ENCODE results near the gene LHX2. TPM values are rescaled to one million over a fixed set of nuclear protein-coding genes. Genes with fewer than 3 reads are reported as not detected.
A peak's percentile ranks its signal among the peaks of the same experiment; 100 is the strongest.

LHX2 gene
- total RNA-seq, 2 donors from 2014 or later = not detected

DNA sequence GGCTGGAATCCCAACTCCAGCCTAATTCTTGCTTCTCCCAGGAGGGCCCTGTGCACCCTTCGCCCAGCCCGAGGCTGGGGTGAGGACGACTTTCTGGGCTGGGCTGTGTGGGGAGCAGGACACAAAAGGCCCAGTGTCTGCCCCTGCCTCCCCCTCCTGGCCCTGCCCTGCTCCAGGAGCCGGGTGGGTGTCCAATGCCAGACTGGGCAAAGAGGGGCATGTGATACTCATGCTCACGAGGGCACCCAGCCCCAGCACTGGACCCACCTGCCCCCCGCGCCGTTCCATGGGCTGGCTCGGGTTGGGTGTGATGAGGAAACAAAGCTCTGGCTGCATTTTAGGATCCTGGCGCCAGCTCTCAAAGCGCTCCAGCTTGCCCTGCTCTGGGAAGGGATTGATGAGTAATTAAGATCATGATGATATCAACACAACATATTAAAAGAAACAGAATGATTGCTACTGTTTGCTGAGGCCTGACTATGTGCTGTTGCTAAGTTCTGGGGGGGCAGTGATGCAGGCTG, 30.7 kb downstream of the LHX2 start:
- H3K9me3 ChIP-seq = no peaks in the 10 kb centered on the region
- intact Hi-C loops (cut with DNase I) = no loop called here
- ATAC-seq (no peak), DNase-seq (no peak)
- H3K4me1 ChIP-seq = peaks cover 21% of the 10 kb centered on the region
- TF ChIP-seq, protein P1, sequence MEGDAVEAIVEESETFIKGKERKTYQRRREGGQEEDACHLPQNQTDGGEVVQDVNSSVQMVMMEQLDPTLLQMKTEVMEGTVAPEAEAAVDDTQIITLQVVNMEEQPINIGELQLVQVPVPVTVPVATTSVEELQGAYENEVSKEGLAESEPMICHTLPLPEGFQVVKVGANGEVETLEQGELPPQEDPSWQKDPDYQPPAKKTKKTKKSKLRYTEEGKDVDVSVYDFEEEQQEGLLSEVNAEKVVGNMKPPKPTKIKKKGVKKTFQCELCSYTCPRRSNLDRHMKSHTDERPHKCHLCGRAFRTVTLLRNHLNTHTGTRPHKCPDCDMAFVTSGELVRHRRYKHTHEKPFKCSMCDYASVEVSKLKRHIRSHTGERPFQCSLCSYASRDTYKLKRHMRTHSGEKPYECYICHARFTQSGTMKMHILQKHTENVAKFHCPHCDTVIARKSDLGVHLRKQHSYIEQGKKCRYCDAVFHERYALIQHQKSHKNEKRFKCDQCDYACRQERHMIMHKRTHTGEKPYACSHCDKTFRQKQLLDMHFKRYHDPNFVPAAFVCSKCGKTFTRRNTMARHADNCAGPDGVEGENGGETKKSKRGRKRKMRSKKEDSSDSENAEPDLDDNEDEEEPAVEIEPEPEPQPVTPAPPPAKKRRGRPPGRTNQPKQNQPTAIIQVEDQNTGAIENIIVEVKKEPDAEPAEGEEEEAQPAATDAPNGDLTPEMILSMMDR (IDR thresholded peaks at IDR 0.05) = no peak
- TF ChIP-seq POLR2A (IDR thresholded peaks at IDR 0.05) = no peak
- H3K36me3 ChIP-seq (replicated peaks in 1 of 2; ENCODE audit: insufficient read depth in 1 of 2, low read depth in 2 of 2) = no peaks in the 10 kb centered on the region
- 26 to 38% methylated on average over 8 of the region's 11 CpGs for WGBS, 2 donors
- H3K4me3 ChIP-seq = no peak overlapping the region
- no peak overlapping the region for H3K27ac ChIP-seq
- peaks cover 0 to 21% of the 10 kb centered on the region in 2 donors for H3K27me3 ChIP-seq

DNA sequence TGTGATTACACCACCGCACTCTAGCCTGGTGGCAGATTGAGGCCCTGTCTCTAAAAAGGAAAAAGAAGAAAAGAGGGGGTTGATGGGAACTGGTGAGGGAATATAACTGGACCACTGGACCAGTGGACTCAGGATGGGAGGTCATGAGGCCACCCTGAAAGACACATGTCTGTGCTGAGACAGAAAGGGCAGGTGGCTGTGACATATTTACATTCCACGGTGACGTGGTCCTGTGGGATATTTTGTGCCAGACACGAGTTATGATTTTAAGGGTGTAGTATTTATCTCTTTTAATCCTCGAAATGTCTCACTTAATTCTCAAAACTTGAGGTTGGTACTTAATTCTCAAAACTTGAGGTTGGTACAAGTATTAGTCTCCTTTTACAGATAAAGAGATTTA, 32.9 kb downstream of the LHX2 start:
- H3K9me3 ChIP-seq = no peaks in the 10 kb centered on the region
- intact Hi-C loops (cut with DNase I) = no loop called here
- peaks cover 0 to 21% of the 10 kb centered on the region in 2 donors for H3K27me3 ChIP-seq
- WGBS, 2 donors = 51 to 53% methylated on average over 5 of the region's 5 CpGs
- H3K27ac ChIP-seq = no peak overlapping the region
- peaks cover 21% of the 10 kb centered on the region for H3K4me1 ChIP-seq
- H3K4me3 ChIP-seq = no peak overlapping the region
- no peak for ATAC-seq
- TF ChIP-seq POLR2A (IDR thresholded peaks at IDR 0.05) = no peak
- TF ChIP-seq, protein P1 (IDR thresholded peaks at IDR 0.05) = no peak
- DNase-seq = no peak
- no peaks in the 10 kb centered on the region for H3K36me3 ChIP-seq (replicated peaks in 1 of 2; ENCODE audit: insufficient read depth in 1 of 2, low read depth in 2 of 2)

DNA sequence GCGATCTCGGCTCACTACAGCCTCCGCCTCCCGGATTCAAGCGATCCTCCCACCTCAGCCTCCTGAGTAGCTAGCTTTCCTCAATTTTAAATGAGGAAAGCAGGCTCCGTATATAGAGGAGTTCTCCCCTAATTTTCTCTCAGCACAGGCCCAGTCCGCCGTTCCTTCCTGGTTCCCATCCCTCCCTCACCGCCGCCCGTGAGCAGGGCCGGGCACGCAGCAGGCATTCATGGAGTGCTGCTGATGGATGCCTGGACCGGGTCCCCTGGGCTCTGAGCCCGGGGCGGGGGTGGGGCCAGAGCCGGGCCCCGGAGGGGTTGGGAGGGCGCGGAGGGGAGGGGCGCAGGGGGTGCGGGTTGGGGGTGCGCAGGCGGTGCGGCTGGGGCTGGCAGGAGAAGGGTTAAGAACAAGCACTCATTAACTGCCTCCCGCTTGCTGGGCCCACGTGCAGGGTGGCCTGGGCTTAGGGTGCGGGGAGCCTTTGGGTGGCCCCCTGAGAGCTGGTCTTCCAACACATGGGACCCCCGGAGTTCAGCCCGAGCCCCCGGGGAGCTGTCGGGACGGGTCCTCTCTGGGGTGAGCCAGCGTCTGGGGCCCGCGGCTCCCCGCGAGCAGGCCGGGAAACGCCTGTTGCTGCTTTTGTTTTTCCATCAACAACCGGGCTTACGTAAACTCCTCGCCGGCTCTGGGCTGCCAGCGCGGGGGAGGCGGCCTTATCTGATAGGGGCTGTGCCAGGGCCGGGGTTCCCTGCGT, 33.7 kb downstream of the LHX2 start:
- TF ChIP-seq POLR2A (IDR thresholded peaks at IDR 0.05) = no peak
- TF ChIP-seq, protein P1 (IDR thresholded peaks at IDR 0.05) = no peak
- Histone ChIP-seq H3K9me3 (no peaks in the 10 kb centered on the region), H3K36me3 (replicated peaks in 1 of 2; ENCODE audit: insufficient read depth in 1 of 2, low read depth in 2 of 2) (no peaks in the 10 kb centered on the region), H3K4me3 (no peak overlapping the region), H3K27me3 (peaks cover 0 to 21% of the 10 kb centered on the region in 2 donors), H3K4me1 (peaks cover 21% of the 10 kb centered on the region), H3K27ac (no peak overlapping the region)
- WGBS, 2 donors = 9 to 22% methylated on average over 19 to 43 of the region's 49 CpGs
- DNase-seq (peak; percentile 41 to 56 (median 47)), ATAC-seq (peak; percentile 57)
- intact Hi-C loops (cut with DNase I) = no loop called here

DNA sequence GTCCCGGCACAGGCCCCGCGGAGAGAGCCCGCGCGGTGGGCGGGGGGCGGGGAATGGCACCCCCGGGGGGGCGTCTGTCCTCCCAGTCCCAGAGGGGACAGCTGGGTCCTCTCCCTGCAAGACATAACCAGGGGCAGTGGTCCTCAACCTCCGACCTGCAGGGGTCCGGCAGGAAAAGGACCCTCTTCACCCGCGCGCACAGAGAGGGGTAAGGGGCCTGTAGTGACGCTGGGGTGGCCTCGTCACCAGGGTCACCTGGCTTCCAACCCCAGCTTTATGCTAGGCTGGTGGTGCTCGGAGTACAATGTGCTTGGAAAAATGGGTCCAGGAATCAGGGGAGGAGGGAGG, 34.2 kb downstream of the LHX2 start:
- H3K36me3 ChIP-seq (replicated peaks in 1 of 2; ENCODE audit: insufficient read depth in 1 of 2, low read depth in 2 of 2) = no peaks in the 10 kb centered on the region
- DNase-seq = no peak
- peaks cover 18% of the 10 kb centered on the region for H3K4me1 ChIP-seq
- WGBS, 2 donors = 29 to 60% methylated on average over 3 to 8 of the region's 18 CpGs
- no peak for TF ChIP-seq POLR2A (IDR thresholded peaks at IDR 0.05)
- TF ChIP-seq, protein P1 (IDR thresholded peaks at IDR 0.05) = no peak
- no peak for ATAC-seq
- H3K27me3 ChIP-seq = peaks cover 0 to 21% of the 10 kb centered on the region in 2 donors
- no peak overlapping the region for H3K4me3 ChIP-seq
- H3K27ac ChIP-seq = no peak overlapping the region
- H3K9me3 ChIP-seq = no peaks in the 10 kb centered on the region
- intact Hi-C loops (cut with DNase I) = no loop called here

DNA sequence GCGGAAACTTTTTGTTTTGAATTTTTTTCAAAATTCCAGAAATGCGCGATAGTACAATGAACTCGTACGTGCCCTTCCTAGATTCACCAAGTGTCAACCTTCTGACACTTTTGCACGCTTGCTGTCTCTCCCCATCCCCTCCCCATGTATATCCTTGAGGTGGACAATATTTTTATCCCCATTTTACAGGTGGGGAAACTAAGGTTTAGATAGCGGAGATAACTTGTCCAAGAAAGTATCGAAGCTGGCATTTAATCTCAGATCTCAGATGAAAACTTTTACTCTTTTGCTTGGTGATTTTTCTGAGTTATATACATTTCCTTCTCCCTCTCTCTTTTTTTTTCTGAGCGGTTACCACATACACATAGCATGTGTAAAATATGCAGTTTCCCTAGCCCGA, 34.6 kb downstream of the LHX2 start:
- Histone ChIP-seq H3K36me3 (replicated peaks in 1 of 2; ENCODE audit: insufficient read depth in 1 of 2, low read depth in 2 of 2) (no peaks in the 10 kb centered on the region), H3K9me3 (no peaks in the 10 kb centered on the region), H3K27me3 (peaks cover 0 to 18% of the 10 kb centered on the region in 2 donors), H3K4me3 (no peak overlapping the region), H3K4me1 (peaks cover 14% of the 10 kb centered on the region), H3K27ac (no peak overlapping the region)
- intact Hi-C loops (cut with DNase I) = no loop called here
- no peak for ATAC-seq
- no peak for DNase-seq
- 67 to 72% methylated on average over 10 of the region's 10 CpGs for whole genome bisulfite sequencing, 2 donors
- TF ChIP-seq, protein P1 (IDR thresholded peaks at IDR 0.05) = no peak
- TF ChIP-seq POLR2A (IDR thresholded peaks at IDR 0.05) = no peak
